GM08714 (cell line): ENCODE measurements around the gene BANP.

ENCODE experiments used
- H3K4me3 ChIP-seq: fragments of 200-500 bp; sonication (Bioruptor generic); 2 replicates; pipeline ENCODE4 v1.5.1; 2014; ENCODE audit warnings: mild to moderate bottlenecking, low read length, inconsistent platforms
- ZNF274 ChIP-seq: IDR thresholded peaks from 2 replicates; pipeline ENCODE4 v1.6.1; 2012; ENCODE audit warnings: mild to moderate bottlenecking, low read depth, low read length

Gene BANP

GRCh38 chr16:88002749-88003148 is 51.5 kb downstream of the BANP start:
- no peak overlapping the region for H3K4me3 ChIP-seq

GRCh38 chr16:88003316-88003715 is 52.1 kb downstream of the BANP start:
- TF ChIP-seq ZNF274, result no peak
- H3K4me3 ChIP-seq, result no peak overlapping the region

More at GRCh38 chr16:88002749-88003148, 51.5 kb downstream of the BANP start:
- TF ChIP-seq ZNF274, result no peak

DNA sequence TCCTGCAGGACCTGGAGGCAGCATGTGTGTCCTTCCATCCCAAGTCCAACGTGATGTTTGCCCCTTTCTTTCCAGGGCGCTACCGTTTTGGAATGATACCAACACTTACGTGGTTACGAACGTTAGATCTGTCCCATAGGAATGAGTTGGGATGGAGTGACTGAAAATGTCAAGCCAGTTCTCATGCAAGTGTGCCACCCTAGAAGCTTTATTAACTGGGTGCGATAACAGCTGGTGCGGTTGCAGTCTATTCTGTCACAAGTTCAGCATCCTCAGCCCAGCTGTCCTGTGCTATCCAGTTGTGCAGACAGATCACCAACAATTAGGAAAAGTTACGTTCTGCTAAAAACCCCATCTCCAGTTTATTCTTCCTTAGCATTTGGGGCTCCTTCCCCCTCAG is 52.5 kb downstream of the BANP start:
- TF ChIP-seq ZNF274, result no peak
- H3K4me3 ChIP-seq, result no peak overlapping the region

- no peak for TF ChIP-seq ZNF274
These were observed 53.2 kb downstream of the BANP start for GRCh38 chr16:88004391-88004790.

DNA sequence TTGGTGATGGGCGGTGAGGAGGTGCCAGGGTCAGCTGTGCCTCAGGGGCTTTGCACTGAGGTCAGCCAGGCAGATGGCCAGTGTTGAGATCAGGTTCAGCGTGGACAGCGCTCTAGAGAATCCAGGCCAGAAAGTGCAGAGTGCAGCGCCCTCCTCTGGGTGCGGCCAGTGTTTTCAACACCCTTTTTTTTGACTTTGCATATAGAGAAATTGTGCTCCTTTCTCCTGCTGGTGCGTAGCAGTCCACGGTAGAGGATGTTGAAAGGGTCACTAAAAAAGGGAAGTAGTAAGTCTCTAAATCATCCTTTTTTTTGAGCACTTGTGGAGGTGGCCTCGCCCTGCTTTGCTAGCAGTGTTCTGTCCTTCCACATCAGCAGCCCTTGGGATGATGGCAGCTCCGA is 53.9 kb downstream of the BANP start:
- H3K4me3 ChIP-seq, result no peak overlapping the region
- no peak for TF ChIP-seq ZNF274

More at GRCh38 chr16:88004391-88004790, 53.2 kb downstream of the BANP start:
- H3K4me3 ChIP-seq, result no peak overlapping the region

- TF ChIP-seq ZNF274, result no peak
These were observed 54.7 kb downstream of the BANP start for GRCh38 chr16:88005968-88006367.

DNA sequence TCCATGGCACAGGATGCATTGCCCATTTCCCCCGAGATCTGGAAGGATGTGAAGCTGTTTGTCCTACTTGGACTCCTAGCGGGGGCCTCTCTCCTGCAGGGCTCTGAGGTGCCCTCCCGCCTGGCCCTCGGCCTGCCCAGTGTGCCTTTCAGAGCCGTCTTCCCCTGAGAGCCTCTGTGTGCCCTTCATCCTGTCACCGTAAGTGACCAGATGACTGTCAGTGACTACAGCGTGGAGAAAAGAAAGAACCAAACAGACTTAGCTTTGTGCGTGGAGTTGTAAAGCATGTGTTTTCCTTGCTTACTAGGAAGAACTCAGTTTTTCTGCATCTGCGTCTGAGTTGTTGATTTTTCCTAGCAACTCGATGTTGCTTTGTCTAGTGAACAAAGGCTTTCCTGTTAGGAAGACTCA is 56.1 kb downstream of the BANP start:
- TF ChIP-seq ZNF274, result no peak
- no peak overlapping the region for H3K4me3 ChIP-seq

More at GRCh38 chr16:88005968-88006367, 54.7 kb downstream of the BANP start:
- no peak overlapping the region for H3K4me3 ChIP-seq

DNA sequence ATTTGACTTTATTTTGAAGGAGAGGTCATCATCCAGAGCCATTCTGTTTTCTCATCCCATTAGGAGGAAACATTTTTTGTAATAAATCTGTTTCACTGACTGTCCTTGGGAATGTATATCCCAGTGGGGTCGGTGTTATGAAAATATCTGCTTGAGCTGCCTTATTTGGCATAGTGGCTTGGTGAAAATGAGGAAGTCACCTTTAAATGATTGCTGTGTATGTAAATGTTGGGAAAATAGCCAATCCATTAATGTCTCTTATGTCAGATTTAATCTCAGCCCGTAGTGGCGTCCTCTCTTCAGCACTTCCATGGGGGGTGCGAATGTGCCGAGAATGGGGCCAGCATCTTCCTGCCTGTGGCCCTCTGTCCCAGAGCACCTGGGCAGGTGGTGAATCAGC is 57.6 kb downstream of the BANP start:
- TF ChIP-seq ZNF274, result no peak
- no peak overlapping the region for H3K4me3 ChIP-seq

DNA sequence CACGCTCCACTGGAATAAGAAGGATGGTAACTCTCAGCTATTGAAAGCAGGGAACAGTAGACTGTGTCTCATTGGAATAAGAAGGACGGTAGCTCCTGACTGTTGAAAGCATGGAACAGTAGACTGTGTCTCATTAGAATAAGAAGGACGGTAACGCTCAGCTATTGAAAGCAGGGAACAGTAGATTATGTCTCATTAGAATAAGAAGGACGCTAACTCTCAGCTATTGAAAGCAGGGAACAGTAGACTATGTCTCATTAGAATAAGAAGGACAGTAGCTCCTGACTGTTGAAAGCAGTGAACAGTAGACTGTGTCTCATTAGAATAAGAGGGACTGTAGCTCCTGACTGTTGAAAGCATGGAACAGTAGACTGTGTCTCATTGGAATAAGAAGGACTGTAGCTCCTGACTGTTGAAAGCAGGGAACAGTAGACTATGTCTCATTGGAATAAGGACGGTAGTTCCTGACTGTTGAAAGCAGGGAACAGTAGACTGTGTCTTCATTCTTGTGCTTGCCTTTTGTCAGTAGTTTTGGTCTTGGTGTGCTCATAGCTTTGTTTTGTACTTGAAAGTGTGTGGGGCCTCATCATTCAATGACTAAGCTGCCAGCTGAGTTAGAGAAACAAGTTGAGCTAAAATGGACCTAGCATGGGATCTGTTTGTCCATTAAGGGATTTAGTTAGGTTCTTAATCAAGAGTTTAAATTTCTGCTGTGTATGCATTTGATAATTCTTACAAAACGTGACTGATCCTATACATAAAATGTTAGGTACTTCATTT is 58.5 kb downstream of the BANP start:
- no peak overlapping the region for H3K4me3 ChIP-seq
- no peak for TF ChIP-seq ZNF274

DNA sequence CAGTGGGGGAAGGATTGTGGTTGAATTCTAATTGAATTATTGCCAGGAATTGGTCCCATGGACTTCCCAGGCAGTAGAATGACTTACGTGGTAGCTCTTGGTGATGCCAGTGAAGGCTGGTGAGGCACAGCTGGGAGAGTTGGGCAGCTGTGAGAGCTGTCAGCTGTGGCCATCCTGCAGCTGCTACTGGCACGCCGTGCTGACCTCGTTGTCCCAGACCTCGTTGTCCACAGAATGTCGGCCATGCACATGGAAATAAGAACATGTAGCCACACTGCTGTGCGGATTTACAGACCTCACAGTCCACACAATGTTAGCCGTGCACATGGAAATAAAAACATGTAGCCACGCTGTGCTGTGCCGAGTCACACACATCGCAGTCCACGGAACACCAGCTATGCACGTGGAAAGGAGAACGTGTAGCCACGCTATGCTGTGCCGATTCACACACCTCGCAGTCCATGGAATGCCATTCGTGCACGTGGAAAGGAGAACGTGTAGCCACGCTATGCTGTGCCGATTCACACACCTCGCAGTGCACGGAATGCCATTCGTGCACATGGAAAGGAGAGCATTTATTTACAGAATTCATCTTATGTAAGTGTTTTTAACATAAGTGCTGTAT is 59.2 kb downstream of the BANP start:
- H3K4me3 ChIP-seq, result no peak overlapping the region
- TF ChIP-seq ZNF274, result no peak

GRCh38 chr16:88010968-88011483 is 59.8 kb downstream of the BANP start:
- no peak for TF ChIP-seq ZNF274

DNA sequence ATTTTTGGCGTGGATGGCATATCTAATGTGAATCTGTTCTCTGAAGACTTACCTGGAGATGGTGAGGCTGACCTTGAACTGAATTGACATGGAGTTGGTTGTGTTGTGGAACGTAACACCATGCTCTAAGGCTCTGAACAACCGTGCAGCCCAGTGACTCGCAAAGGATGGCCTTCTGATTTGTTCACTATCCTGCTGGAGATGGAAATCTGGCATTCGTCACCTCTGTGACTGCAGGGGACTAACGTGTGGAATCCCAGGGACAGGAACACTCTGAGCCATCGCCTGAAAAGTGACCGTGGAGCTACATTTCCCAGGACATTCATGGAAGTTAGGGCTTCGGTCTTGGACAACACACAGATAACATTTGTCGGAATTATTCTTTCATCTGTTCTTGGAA is 61.1 kb downstream of the BANP start:
- no peak overlapping the region for H3K4me3 ChIP-seq
- TF ChIP-seq ZNF274, result no peak

More at GRCh38 chr16:88010968-88011483, 59.8 kb downstream of the BANP start:
- H3K4me3 ChIP-seq, result no peak overlapping the region

DNA sequence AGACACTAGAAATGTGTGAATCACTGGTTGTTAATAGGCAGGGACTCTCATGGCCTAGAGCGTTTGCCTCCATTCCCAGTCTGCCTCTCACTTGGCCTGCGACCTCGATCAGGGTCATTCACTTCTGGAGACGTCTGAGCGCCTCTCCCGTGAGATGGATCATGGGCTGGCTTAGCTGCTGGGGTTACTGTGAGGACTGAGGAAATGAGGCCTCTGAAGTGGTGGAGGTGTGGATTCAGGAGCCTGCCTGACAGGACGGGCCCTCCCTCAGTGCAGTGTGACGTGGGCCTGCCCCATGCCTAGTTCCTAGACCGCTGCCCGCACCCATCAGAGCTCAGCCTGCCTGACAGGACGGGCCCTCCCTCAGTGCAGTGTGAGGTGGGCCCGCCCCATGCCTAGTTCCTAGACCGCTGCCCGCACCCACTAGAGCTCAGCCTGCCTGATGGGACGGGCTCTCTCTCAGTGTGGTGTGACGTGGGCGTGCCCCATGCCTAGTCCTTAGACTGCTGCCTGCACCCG is 61.9 kb downstream of the BANP start:
- no peak for TF ChIP-seq ZNF274
- H3K4me3 ChIP-seq, result no peak overlapping the region

- TF ChIP-seq ZNF274, result no peak
These were observed 62.6 kb downstream of the BANP start for GRCh38 chr16:88013766-88014251.

More at GRCh38 chr16:88013766-88014251, 62.6 kb downstream of the BANP start:
- H3K4me3 ChIP-seq, result no peak overlapping the region
